ENCODE data around the gene TMCC1. TPM values are rescaled to one million over a fixed set of nuclear protein-coding genes. Genes with fewer than 3 reads are reported as not detected.

TMCC1 gene
- total RNA-seq, 1 experiment from 2014 or later, result 23.0 TPM

- Histone ChIP-seq H3K9me2 (replicated peaks; ENCODE audit: insufficient read depth, low read length) (no peaks in the 10 kb centered on the region), H3K4me2 (ENCODE audit: low read depth, low read length, poor library complexity, severe bottlenecking) (no peak overlapping the region), H3K9ac (ENCODE audit: low read length) (no peak overlapping the region)
Observed at GRCh38 chr3:129632056-129632455, 261.5 kb downstream of the TMCC1 start.

GRCh38 chr3:129629011-129629410 is 264.5 kb downstream of the TMCC1 start:
- DNase-seq, result no peak
- H3K4me3 ChIP-seq (ENCODE audit: low read length), result no peak overlapping the region
- no peaks in the 10 kb centered on the region for H3K9me3 ChIP-seq (ENCODE audit: low read length)
- H3K9me2 ChIP-seq (replicated peaks; ENCODE audit: insufficient read depth, low read length), result no peaks in the 10 kb centered on the region
- H3K36me3 ChIP-seq (ENCODE audit: insufficient read depth, low read length), result no peaks in the 10 kb centered on the region
- no peaks in the 10 kb centered on the region for H4K20me1 ChIP-seq (ENCODE audit: insufficient read depth, low read depth, low read length)
- H3K4me2 ChIP-seq (ENCODE audit: low read depth, low read length, poor library complexity, severe bottlenecking), result no peak overlapping the region
- no peak overlapping the region for H2AFZ ChIP-seq (ENCODE audit: low read length)
- H3K27ac ChIP-seq (ENCODE audit: low read length), result no peak overlapping the region
- H3K4me1 ChIP-seq (ENCODE audit: low read length), result peaks cover 11% of the 10 kb centered on the region
- H3K79me2 ChIP-seq (ENCODE audit: low read length), result no peaks in the 10 kb centered on the region
- no peaks in the 10 kb centered on the region for H3K27me3 ChIP-seq (ENCODE audit: low read length)
- H3K9ac ChIP-seq (ENCODE audit: low read length), result no peak overlapping the region

More at GRCh38 chr3:129632056-129632455, 261.5 kb downstream of the TMCC1 start:
- no peak overlapping the region for H3K27ac ChIP-seq (ENCODE audit: low read length)
- no peaks in the 10 kb centered on the region for H3K27me3 ChIP-seq (ENCODE audit: low read length)
- H3K79me2 ChIP-seq (ENCODE audit: low read length), result no peaks in the 10 kb centered on the region
- H3K4me1 ChIP-seq (ENCODE audit: low read length), result peaks cover 4% of the 10 kb centered on the region
- DNase-seq, result no peak
- H3K9me3 ChIP-seq (ENCODE audit: low read length), result no peaks in the 10 kb centered on the region
- no peak overlapping the region for H2AFZ ChIP-seq (ENCODE audit: low read length)
- H4K20me1 ChIP-seq (ENCODE audit: insufficient read depth, low read depth, low read length), result no peaks in the 10 kb centered on the region
- no peak overlapping the region for H3K4me3 ChIP-seq (ENCODE audit: low read length)
- H3K36me3 ChIP-seq (ENCODE audit: insufficient read depth, low read length), result no peaks in the 10 kb centered on the region

GRCh38 chr3:129628169-129628522 is 265.4 kb downstream of the TMCC1 start:
- Histone ChIP-seq H3K27ac (ENCODE audit: low read length) (no peak overlapping the region; the same call in 1 of the 2 replicates), H3K27me3 (ENCODE audit: low read length) (no peaks in the 10 kb centered on the region), H3K9ac (ENCODE audit: low read length) (peak overlapping the region; percentile 82), H3K9me2 (replicated peaks; ENCODE audit: insufficient read depth, low read length) (no peaks in the 10 kb centered on the region), H3K4me2 (ENCODE audit: low read depth, low read length, poor library complexity, severe bottlenecking) (peak overlapping the region; percentile 89), H3K4me1 (ENCODE audit: low read length) (peaks cover 11% of the 10 kb centered on the region), H2AFZ (ENCODE audit: low read length) (no peak overlapping the region), H3K36me3 (ENCODE audit: insufficient read depth, low read length) (no peaks in the 10 kb centered on the region), H3K79me2 (ENCODE audit: low read length) (no peaks in the 10 kb centered on the region), H4K20me1 (ENCODE audit: insufficient read depth, low read depth, low read length) (no peaks in the 10 kb centered on the region), H3K4me3 (ENCODE audit: low read length) (peak overlapping the region; percentile 85; the same call in 1 of the 2 replicates), H3K9me3 (ENCODE audit: low read length) (no peaks in the 10 kb centered on the region)
- DNase-seq, result no peak

GRCh38 chr3:129627350-129628168 is 266.0 kb downstream of the TMCC1 start:
- Histone ChIP-seq H3K4me3 (ENCODE audit: low read length) (peak overlapping the region; percentile 85), H3K4me1 (ENCODE audit: low read length) (peaks cover 11% of the 10 kb centered on the region), H3K36me3 (ENCODE audit: insufficient read depth, low read length) (no peaks in the 10 kb centered on the region), H3K9ac (ENCODE audit: low read length) (peak overlapping the region; percentile 82), H3K79me2 (ENCODE audit: low read length) (no peaks in the 10 kb centered on the region), H3K27me3 (ENCODE audit: low read length) (no peaks in the 10 kb centered on the region), H3K9me3 (ENCODE audit: low read length) (no peaks in the 10 kb centered on the region), H2AFZ (ENCODE audit: low read length) (peak overlapping the region; percentile 69), H3K4me2 (ENCODE audit: low read depth, low read length, poor library complexity, severe bottlenecking) (peak overlapping the region; percentile 89), H3K27ac (ENCODE audit: low read length) (peak overlapping the region; percentile 54), H4K20me1 (ENCODE audit: insufficient read depth, low read depth, low read length) (no peaks in the 10 kb centered on the region), H3K9me2 (replicated peaks; ENCODE audit: insufficient read depth, low read length) (no peaks in the 10 kb centered on the region)
- DNase-seq, result peak; percentile 93

GRCh38 chr3:129626744-129627349 is 266.7 kb downstream of the TMCC1 start:
- peak; percentile 94 for DNase-seq
- Histone ChIP-seq H3K79me2 (ENCODE audit: low read length) (no peaks in the 10 kb centered on the region), H2AFZ (ENCODE audit: low read length) (peak overlapping the region; percentile 65; the same call in 1 of the 2 replicates), H3K36me3 (ENCODE audit: insufficient read depth, low read length) (no peaks in the 10 kb centered on the region), H3K4me3 (ENCODE audit: low read length) (peak overlapping the region; percentile 85), H3K4me2 (ENCODE audit: low read depth, low read length, poor library complexity, severe bottlenecking) (peak overlapping the region; percentile 89), H3K27me3 (ENCODE audit: low read length) (no peaks in the 10 kb centered on the region), H3K9me3 (ENCODE audit: low read length) (no peaks in the 10 kb centered on the region), H3K4me1 (ENCODE audit: low read length) (peaks cover 11% of the 10 kb centered on the region), H3K9me2 (replicated peaks; ENCODE audit: insufficient read depth, low read length) (no peaks in the 10 kb centered on the region), H3K27ac (ENCODE audit: low read length) (peak overlapping the region; percentile 54), H4K20me1 (ENCODE audit: insufficient read depth, low read depth, low read length) (no peaks in the 10 kb centered on the region), H3K9ac (ENCODE audit: low read length) (peak overlapping the region; percentile 82)

- no peak overlapping the region for H3K9ac ChIP-seq (ENCODE audit: low read length)
- no peaks in the 10 kb centered on the region for H3K36me3 ChIP-seq (ENCODE audit: insufficient read depth, low read length)
- no peak overlapping the region for H3K4me2 ChIP-seq (ENCODE audit: low read depth, low read length, poor library complexity, severe bottlenecking)
- H4K20me1 ChIP-seq (ENCODE audit: insufficient read depth, low read depth, low read length), result no peaks in the 10 kb centered on the region
- H2AFZ ChIP-seq (ENCODE audit: low read length), result no peak overlapping the region
- no peaks in the 10 kb centered on the region for H3K9me2 ChIP-seq (replicated peaks; ENCODE audit: insufficient read depth, low read length)
- H3K79me2 ChIP-seq (ENCODE audit: low read length), result no peaks in the 10 kb centered on the region
- H3K9me3 ChIP-seq (ENCODE audit: low read length), result no peaks in the 10 kb centered on the region
- peaks cover 11% of the 10 kb centered on the region for H3K4me1 ChIP-seq (ENCODE audit: low read length)
- H3K27ac ChIP-seq (ENCODE audit: low read length), result no peak overlapping the region
- DNase-seq, result no peak
- H3K4me3 ChIP-seq (ENCODE audit: low read length), result no peak overlapping the region
- H3K27me3 ChIP-seq (ENCODE audit: low read length), result no peaks in the 10 kb centered on the region
Observed at GRCh38 chr3:129625072-129625874, 268.2 kb downstream of the TMCC1 start.

- H3K79me2 ChIP-seq (ENCODE audit: low read length), result no peaks in the 10 kb centered on the region
- peaks cover 11% of the 10 kb centered on the region for H3K4me1 ChIP-seq (ENCODE audit: low read length)
- no peak for DNase-seq
- no peak overlapping the region for H2AFZ ChIP-seq (ENCODE audit: low read length)
- H3K9me3 ChIP-seq (ENCODE audit: low read length), result no peaks in the 10 kb centered on the region
- H3K4me2 ChIP-seq (ENCODE audit: low read depth, low read length, poor library complexity, severe bottlenecking), result no peak overlapping the region
- no peaks in the 10 kb centered on the region for H4K20me1 ChIP-seq (ENCODE audit: insufficient read depth, low read depth, low read length)
- no peaks in the 10 kb centered on the region for H3K36me3 ChIP-seq (ENCODE audit: insufficient read depth, low read length)
- no peaks in the 10 kb centered on the region for H3K27me3 ChIP-seq (ENCODE audit: low read length)
- H3K9ac ChIP-seq (ENCODE audit: low read length), result no peak overlapping the region
- H3K4me3 ChIP-seq (ENCODE audit: low read length), result no peak overlapping the region
- no peak overlapping the region for H3K27ac ChIP-seq (ENCODE audit: low read length)
- H3K9me2 ChIP-seq (replicated peaks; ENCODE audit: insufficient read depth, low read length), result no peaks in the 10 kb centered on the region
Observed at GRCh38 chr3:129624347-129625071, 269.0 kb downstream of the TMCC1 start.
